ENCODE data around the gene CPTP. TPM values are rescaled to one million over a fixed set of nuclear protein-coding genes. Genes with fewer than 3 reads are reported as not detected.
A peak's percentile ranks its signal among the peaks of the same experiment; 100 is the strongest.

CPTP gene
- total and polyA plus RNA-seq, 2 of the 13 experiments (the other 11 are each of a cell fraction or from before 2014, with no cell fraction given): 5.5 to 9.3 TPM

GRCh38 chr1:1347663-1348419, 23.2 kb downstream of the CPTP start (continued):
- no peak for TF ChIP-seq ZNF749 (CRISPR knock-in tag; IDR thresholded peaks at IDR 0.05; ENCODE audit: borderline replicate concordance)
- TF ChIP-seq CBX1 (IDR thresholded peaks at IDR 0.05; ENCODE audit: low read depth): no peak
- TF ChIP-seq HMGXB4 (CRISPR knock-in tag; IDR thresholded peaks at IDR 0.05; ENCODE audit: borderline replicate concordance in 1 of 2, low read depth in 1 of 2): peak; percentile 53 to 88; a peak in 3 of 4 replicates
- no peak for TF ChIP-seq CREB1 (IDR thresholded peaks at IDR 0.05)
- TF ChIP-seq CREB1 (CRISPR knock-in tag; IDR thresholded peaks at IDR 0.05): peak; percentile 54; the same call in 1 of the 2 replicates
- TF ChIP-seq PRPF4 (IDR thresholded peaks at IDR 0.05; ENCODE audit: low read depth, low read length, poor library complexity, severe bottlenecking): peak; percentile 24
- TF ChIP-seq THAP9 (CRISPR knock-in tag; IDR thresholded peaks at IDR 0.05; ENCODE audit: borderline replicate concordance): peak; percentile 46; the same call in 1 of the 2 replicates
- TF ChIP-seq KLF16 (CRISPR knock-in tag; IDR thresholded peaks at IDR 0.05): no peak
- no peak for TF ChIP-seq PLSCR1 (CRISPR knock-in tag; IDR thresholded peaks at IDR 0.05; ENCODE audit: borderline replicate concordance)
- no peak for TF ChIP-seq ETV6 (CRISPR knock-in tag; conservative IDR thresholded peaks at IDR 0.05)
- 0 out of 2 replicates have a peak, but pooled peaks have one; percentile 41 for TF ChIP-seq ZNF678 (CRISPR knock-in tag; IDR thresholded peaks at IDR 0.05)
- no peak for TF ChIP-seq ZC3H13 (CRISPR knock-in tag; IDR thresholded peaks at IDR 0.05)
- no peak for TF ChIP-seq SRY (CRISPR knock-in tag; IDR thresholded peaks at IDR 0.05)
- no peak for TF ChIP-seq NFE2 (CRISPR knock-in tag; IDR thresholded peaks at IDR 0.05)
- no peak; the same call in 1 of the 2 replicates for TF ChIP-seq ZC3H4 (CRISPR knock-in tag; IDR thresholded peaks at IDR 0.05; ENCODE audit: borderline replicate concordance)
- no peak for TF ChIP-seq JUN (CRISPR knock-in tag; IDR thresholded peaks at IDR 0.05)
- TF ChIP-seq HNF1A (IDR thresholded peaks at IDR 0.05; ENCODE audit: low read depth): no peak
- TF ChIP-seq HNF1A (CRISPR knock-in tag; IDR thresholded peaks at IDR 0.05; ENCODE audit: borderline replicate concordance): peak; percentile 9; the same call in 1 of the 2 replicates
- no peak for TF ChIP-seq ZNF224 (CRISPR knock-in tag; IDR thresholded peaks at IDR 0.05)
- no peak for TF ChIP-seq ZNF282 (IDR thresholded peaks at IDR 0.05; ENCODE audit: partially characterized antibody)
